A673 (cell line): ENCODE measurements around the gene MRFAP1. TPM values are rescaled to one million over a fixed set of nuclear protein-coding genes. Genes with fewer than 3 reads are reported as not detected.

Source experiments
- BruUV-seq: library from RNA; stranded (reverse); fragments of 400-500 nt; replicated peaks from 2 replicates; lab custom pipeline; 2021; lab: Mats Ljungman, UMichigan
- CTCF ChIA-PET: fragments of 300-600 bp; sonication (Branson Sonifier 250); formaldehyde crosslinking; loops from one replicate; lab custom pipeline; 2022; ENCODE audit warnings: antibody characterized with exemption; lab: Charles Lee
- POLR2A ChIA-PET: fragments of 300-600 bp; sonication (Branson Sonifier 250); formaldehyde crosslinking; loops from one replicate; lab custom pipeline; 2022; ENCODE audit warnings: antibody characterized with exemption; ENCODE audit not compliant: low non-redundant PET; lab: Charles Lee
- DNase-seq: peaks from one replicate; pipeline ENCODE4 v3.0.0-alpha.2; 2015; ENCODE audit warnings: low spot score
- H3K27ac ChIP-seq: fragments of 200-600 bp; sonication (generic); 2 replicates; pipeline ENCODE4 v1.5.1; 2016; ENCODE audit warnings: mixed run types, low read depth, mild to moderate bottlenecking, mixed read lengths, antibody characterized with exemption, low read length; ENCODE audit not compliant: poor library complexity, severe bottlenecking
- H3K27me3 ChIP-seq: fragments of 200-600 bp; sonication (generic); replicated peaks from 2 replicates; pipeline ENCODE4 v1.6.1; 2017; ENCODE audit warnings: mixed run types, low read depth, mild to moderate bottlenecking, mixed read lengths, antibody characterized with exemption, low read length; ENCODE audit not compliant: insufficient read depth, poor library complexity
- H3K36me3 ChIP-seq: fragments of 200-600 bp; sonication (generic); 2 replicates; pipeline ENCODE4 v1.6.1; 2016; ENCODE audit warnings: mixed run types, mild to moderate bottlenecking, mixed read lengths, antibody characterized with exemption, low read length; ENCODE audit not compliant: insufficient read depth, poor library complexity, severe bottlenecking
- H3K4me1 ChIP-seq: fragments of 200-600 bp; sonication (generic); 2 replicates; pipeline ENCODE4 v1.6.1; 2017; ENCODE audit warnings: mixed run types, mild to moderate bottlenecking, mixed read lengths, antibody characterized with exemption, low read length; ENCODE audit not compliant: insufficient read depth, poor library complexity, severe bottlenecking
- H3K4me3 ChIP-seq: fragments of 200-600 bp; sonication (generic); 2 replicates; pipeline ENCODE4 v1.5.1; 2016; ENCODE audit warnings: low read depth, mixed run types, mild to moderate bottlenecking, mixed read lengths, low read length; ENCODE audit not compliant: poor library complexity, severe bottlenecking
- H3K9me3 ChIP-seq: fragments of 200-600 bp; sonication (generic); 2 replicates; pipeline ENCODE4 v1.6.1; 2016; ENCODE audit warnings: mixed run types, low read depth, mild to moderate bottlenecking, mixed read lengths, antibody characterized with exemption, low read length; ENCODE audit not compliant: poor library complexity, severe bottlenecking
- CTCF ChIP-seq: fragments of 300-800, 200-600 bp; sonication (generic); conservative IDR thresholded peaks from 2 replicates; pipeline ENCODE4 v1.5.1; 2017; ENCODE audit warnings: low read depth, mild to moderate bottlenecking, antibody characterized with exemption, low read length, moderate library complexity, mixed read lengths
- EZH2 ChIP-seq: fragments of 200-600 bp; sonication (generic); IDR thresholded peaks from 2 replicates; pipeline ENCODE4 v1.6.1; 2017; ENCODE audit warnings: borderline replicate concordance, low read depth, mild to moderate bottlenecking, mixed read lengths, antibody characterized with exemption, low read length; ENCODE audit not compliant: poor library complexity, severe bottlenecking
- intact Hi-C: fragments of 100-400 bp; cut with micrococcal nuclease; formaldehyde crosslinking; loops from one replicate; pipeline ENCODE4 v1.10.0; 2022; ENCODE audit not compliant: unreplicated experiment
- total RNA-seq: library from RNA; stranded (reverse); gene quantifications from 2 replicates; pipeline ENCODE4 v1.2.3, GENCODE V29; 2021

MRFAP1 gene
- total RNA-seq, 1 experiment from 2014 or later, result 402 TPM

- no peaks in the 10 kb centered on the region for H3K36me3 ChIP-seq
- H3K27ac ChIP-seq, result no peak overlapping the region
- no peaks in the 10 kb centered on the region for H3K9me3 ChIP-seq
- BruUV-seq, result no TSS peak
- no peak for DNase-seq
- intact Hi-C loops, result no loop called here
- ChIA-PET POLR2A (no interaction called here), CTCF (interaction anchor here (0.7 kb wide), 1 partner anchor 423 kb away, joined by 3 read pairs; no protein-coding TSS in a partner anchor)
- H3K4me3 ChIP-seq, result no peak overlapping the region
- no peaks in the 10 kb centered on the region for H3K4me1 ChIP-seq
- TF ChIP-seq EZH2, result no peak
- TF ChIP-seq CTCF, result no peak
- no peaks in the 10 kb centered on the region for H3K27me3 ChIP-seq
These were observed 44.2 kb downstream of the MRFAP1 start for GRCh38 chr4:6684656-6685055.

- no peaks in the 10 kb centered on the region for H3K9me3 ChIP-seq
- no TSS peak for BruUV-seq
- TF ChIP-seq EZH2, result no peak
- no peak for TF ChIP-seq CTCF
- no peak overlapping the region for H3K4me3 ChIP-seq
- intact Hi-C loops, result no loop called here
- H3K4me1 ChIP-seq, result no peaks in the 10 kb centered on the region
- POLR2A ChIA-PET, result no interaction called here
- no peaks in the 10 kb centered on the region for H3K36me3 ChIP-seq
- CTCF ChIA-PET, result no interaction called here
- DNase-seq, result no peak
- H3K27me3 ChIP-seq, result no peaks in the 10 kb centered on the region
- no peak overlapping the region for H3K27ac ChIP-seq
These were observed 45.8 kb downstream of the MRFAP1 start for GRCh38 chr4:6686104-6686787.

- no TSS peak for BruUV-seq
- DNase-seq, result no peak
- H3K9me3 ChIP-seq, result no peaks in the 10 kb centered on the region
- ChIA-PET POLR2A (no interaction called here), CTCF (no interaction called here)
- no peaks in the 10 kb centered on the region for H3K27me3 ChIP-seq
- intact Hi-C loops, result no loop called here
- no peaks in the 10 kb centered on the region for H3K4me1 ChIP-seq
- no peaks in the 10 kb centered on the region for H3K36me3 ChIP-seq
- H3K27ac ChIP-seq, result no peak overlapping the region
- TF ChIP-seq CTCF, result no peak
- TF ChIP-seq EZH2, result no peak
- no peak overlapping the region for H3K4me3 ChIP-seq
These were observed 47.7 kb downstream of the MRFAP1 start for GRCh38 chr4:6687947-6688878.
